ENCODE data around the gene C20orf173.
"Not testable (repeated sequence)": the region's sequence is repeated elsewhere in the genome, so short reads cannot be mapped to it uniquely, and the experiment has no call there.

The C20orf173 gene

GRCh38 chr20:35529552-35529951 is at the start of gene C20orf173:
TSS of gene C20orf173 (minus strand) at chr20:35529652. CDS start at chr20:35529373, 279 bp downstream.
- DNase-seq (ENCODE audit: low read depth in 2 of 2, low spot score in 1 of 2) = no peak

GRCh38 chr20:35579196-35579595 is 49.7 kb upstream of the C20orf173 start:
- no peak for DNase-seq (ENCODE audit: low read depth in 2 of 2, low spot score in 1 of 2)

GRCh38 chr20:35578469-35578868 is 49.0 kb upstream of the C20orf173 start:
- DNase-seq (ENCODE audit: low read depth in 2 of 2, low spot score in 1 of 2) = no peak

- no peak for DNase-seq (ENCODE audit: low read depth in 2 of 2, low spot score in 1 of 2)
These were observed 47.4 kb upstream of the C20orf173 start for GRCh38 chr20:35576816-35577215.

GRCh38 chr20:35575958-35576357 is 46.5 kb upstream of the C20orf173 start:
- no peak for DNase-seq (ENCODE audit: low read depth in 2 of 2, low spot score in 1 of 2)

GRCh38 chr20:35572838-35573237 is 43.4 kb upstream of the C20orf173 start:
- DNase-seq (ENCODE audit: low read depth in 2 of 2, low spot score in 1 of 2) = no peak

- DNase-seq (ENCODE audit: low read depth in 2 of 2, low spot score in 1 of 2) = no peak
These were observed 42.1 kb upstream of the C20orf173 start for GRCh38 chr20:35571555-35571954.

- DNase-seq (ENCODE audit: low read depth in 2 of 2, low spot score in 1 of 2) = no peak
These were observed 39.2 kb upstream of the C20orf173 start for GRCh38 chr20:35568645-35569044.

- no peak for DNase-seq (ENCODE audit: low read depth in 2 of 2, low spot score in 1 of 2)
These were observed 35.5 kb upstream of the C20orf173 start for GRCh38 chr20:35564905-35565304.

- DNase-seq (ENCODE audit: low read depth in 2 of 2, low spot score in 1 of 2) = no peak
These were observed 34.4 kb upstream of the C20orf173 start for GRCh38 chr20:35563834-35564233.

GRCh38 chr20:35562541-35563110 is 33.2 kb upstream of the C20orf173 start:
- DNase-seq (ENCODE audit: low read depth in 2 of 2, low spot score in 1 of 2) = no peak

GRCh38 chr20:35561671-35562070 is 32.2 kb upstream of the C20orf173 start:
- no peak for DNase-seq (ENCODE audit: low read depth in 2 of 2, low spot score in 1 of 2)

- DNase-seq (ENCODE audit: low read depth in 2 of 2, low spot score in 1 of 2) = no peak
These were observed 31.8 kb upstream of the C20orf173 start for GRCh38 chr20:35561268-35561667.

- DNase-seq (ENCODE audit: low read depth in 2 of 2, low spot score in 1 of 2) = no peak
These were observed 31.1 kb upstream of the C20orf173 start for GRCh38 chr20:35560541-35560940.

GRCh38 chr20:35560105-35560511 is 30.7 kb upstream of the C20orf173 start:
- DNase-seq (ENCODE audit: low read depth in 2 of 2, low spot score in 1 of 2) = no peak

- DNase-seq (ENCODE audit: low read depth in 2 of 2, low spot score in 1 of 2) = no peak
These were observed 29.7 kb upstream of the C20orf173 start for GRCh38 chr20:35559042-35559693.

- no peak for DNase-seq (ENCODE audit: low read depth in 2 of 2, low spot score in 1 of 2)
These were observed 29.0 kb upstream of the C20orf173 start for GRCh38 chr20:35558451-35558850.

- DNase-seq (ENCODE audit: low read depth in 2 of 2, low spot score in 1 of 2) = no peak
These were observed 27.4 kb upstream of the C20orf173 start for GRCh38 chr20:35556871-35557270.

- DNase-seq (ENCODE audit: low read depth in 2 of 2, low spot score in 1 of 2) = no peak
These were observed 26.6 kb upstream of the C20orf173 start for GRCh38 chr20:35555951-35556645.

- not testable (repeated sequence) for DNase-seq (ENCODE audit: low read depth in 2 of 2, low spot score in 1 of 2)
These were observed 26.0 kb upstream of the C20orf173 start for GRCh38 chr20:35555461-35555860.

GRCh38 chr20:35552914-35553313 is 23.5 kb upstream of the C20orf173 start:
- no peak for DNase-seq (ENCODE audit: low read depth in 2 of 2, low spot score in 1 of 2)

GRCh38 chr20:35551503-35551902 is 22.1 kb upstream of the C20orf173 start:
- DNase-seq (ENCODE audit: low read depth in 2 of 2, low spot score in 1 of 2) = no peak
